ENCODE data around the gene RUFY2.
"Not testable (repeated sequence)": the region's sequence is repeated elsewhere in the genome, so short reads cannot be mapped to it uniquely, and the experiment has no call there.

Gene RUFY2

DNA sequence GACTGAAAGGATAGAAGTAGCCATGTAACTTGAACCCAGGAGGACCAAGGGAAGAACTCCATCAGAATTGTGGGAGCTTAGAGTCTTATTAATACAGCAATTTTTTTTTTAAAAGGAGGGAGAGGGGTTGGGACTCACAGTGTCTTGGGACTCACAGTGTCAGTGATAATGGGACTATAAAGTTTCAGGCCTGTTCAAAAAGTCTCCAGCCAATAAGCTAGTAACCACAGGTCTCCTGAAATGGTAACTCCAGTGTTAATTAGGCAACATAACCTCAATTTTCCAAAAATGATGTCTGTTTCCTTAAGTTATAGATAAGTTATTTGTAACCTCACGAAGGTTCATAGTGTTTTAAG lies 77.6 kb downstream of the RUFY2 start:
- in situ Hi-C loops (cut with HindIII; ENCODE audit: low sequenced_read_pairs) = no loop called here

GRCh38 chr10:68327889-68328786 lies 78.9 kb downstream of the RUFY2 start:
- in situ Hi-C loops (cut with HindIII; ENCODE audit: low sequenced_read_pairs) = no loop called here

- in situ Hi-C loops (cut with HindIII; ENCODE audit: low sequenced_read_pairs) = not testable (repeated sequence)
These were observed 82.7 kb downstream of the RUFY2 start for GRCh38 chr10:68324396-68324795.

DNA sequence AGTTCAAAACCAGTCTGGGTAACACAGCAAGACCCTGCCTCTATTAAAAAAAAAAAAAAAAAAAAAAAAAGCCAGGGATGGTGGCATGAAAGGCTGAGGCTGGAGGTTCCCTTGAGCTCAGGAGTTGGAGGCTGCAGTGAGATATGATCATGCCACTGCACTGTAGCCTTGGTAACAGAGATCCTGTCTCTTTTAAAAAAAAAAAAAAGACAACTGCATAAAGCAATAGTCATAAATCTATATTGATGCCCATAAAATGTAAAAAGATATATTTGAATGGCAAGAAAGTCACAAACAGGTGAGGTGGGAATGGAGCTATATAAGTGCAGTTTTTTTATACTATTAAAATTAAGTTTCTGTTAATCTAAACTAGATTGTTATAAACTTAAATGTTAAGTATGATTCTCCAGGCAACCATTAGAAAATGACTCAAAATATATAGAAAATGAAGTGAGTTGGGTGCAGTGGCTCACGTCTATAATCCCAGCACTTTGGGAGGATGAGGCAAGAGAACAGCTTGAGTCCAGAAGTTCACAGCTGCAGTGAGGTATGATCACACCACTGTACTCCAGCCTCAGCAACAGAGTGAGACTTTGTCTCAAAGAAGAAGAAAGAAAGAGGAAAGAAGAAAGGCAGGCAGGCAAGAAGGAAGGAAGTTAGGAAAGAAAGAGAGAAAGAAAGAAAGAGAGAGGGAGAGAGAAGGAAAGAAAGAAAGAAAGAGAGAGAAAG lies 88.6 kb downstream of the RUFY2 start:
- in situ Hi-C loops (cut with HindIII; ENCODE audit: low sequenced_read_pairs) = no loop called here

GRCh38 chr10:68315582-68315981 lies 91.5 kb downstream of the RUFY2 start:
- in situ Hi-C loops (cut with HindIII; ENCODE audit: low sequenced_read_pairs) = no loop called here

DNA sequence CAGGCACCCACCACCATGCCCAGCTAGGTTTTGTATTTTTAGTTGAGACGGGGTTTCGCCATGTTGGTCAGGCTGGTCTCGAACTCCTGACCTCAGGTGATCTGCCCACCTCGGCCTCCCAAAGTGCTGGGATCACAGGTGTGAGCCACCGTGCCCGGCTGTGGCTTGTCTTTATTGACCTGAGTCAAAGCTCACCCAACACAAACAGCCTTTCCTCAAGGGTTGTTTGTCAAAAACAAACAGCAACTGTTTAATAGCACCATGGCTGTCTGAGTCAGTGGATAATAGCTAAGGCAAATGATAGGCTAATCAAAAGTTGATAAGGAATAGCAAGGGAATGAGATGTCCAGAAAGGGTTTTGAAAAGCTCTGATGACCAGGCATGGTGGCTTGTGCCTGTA lies 92.1 kb downstream of the RUFY2 start:
- in situ Hi-C loops (cut with HindIII; ENCODE audit: low sequenced_read_pairs) = not testable (repeated sequence)

DNA sequence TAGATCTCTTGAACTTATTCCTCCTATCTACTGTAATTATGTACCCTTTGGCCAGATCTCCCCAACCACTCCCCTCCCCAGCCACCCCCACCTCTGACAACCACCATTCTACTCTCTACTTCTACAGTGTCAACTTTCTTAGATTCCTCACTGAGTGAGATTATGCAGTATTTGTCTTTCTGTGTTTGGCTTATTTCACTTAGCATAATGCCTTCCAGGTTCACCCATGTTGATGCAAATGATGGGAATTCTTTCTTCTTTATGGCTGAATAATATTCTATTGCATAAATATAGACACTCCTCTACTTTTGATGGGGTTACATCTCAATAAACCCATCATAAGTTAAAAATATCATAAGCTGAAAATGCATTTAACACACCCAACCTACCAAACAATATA lies 96.5 kb downstream of the RUFY2 start:
- in situ Hi-C loops (cut with HindIII; ENCODE audit: low sequenced_read_pairs) = no loop called here

DNA sequence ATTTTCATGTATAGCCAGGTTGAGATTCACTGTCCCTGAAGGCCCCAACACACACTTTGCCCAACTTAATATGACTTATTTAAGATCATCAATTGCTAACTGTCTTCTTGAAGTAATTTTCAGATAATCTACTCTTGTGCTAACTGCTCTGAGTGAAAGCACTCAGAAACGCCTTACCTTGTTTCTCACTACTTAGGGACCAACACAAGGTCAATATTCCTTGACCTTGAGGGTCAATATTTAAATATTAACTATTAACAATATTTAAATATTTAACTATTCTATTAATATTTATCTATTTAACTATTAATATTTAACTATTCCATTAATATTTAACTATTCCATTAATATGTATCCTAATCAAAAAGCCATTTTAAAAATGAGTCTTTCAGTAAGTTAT lies 101.2 kb downstream of the RUFY2 start:
- in situ Hi-C loops (cut with HindIII; ENCODE audit: low sequenced_read_pairs) = no loop called here

GRCh38 chr10:68303849-68304412 lies 103.1 kb downstream of the RUFY2 start:
- in situ Hi-C loops (cut with HindIII; ENCODE audit: low sequenced_read_pairs) = no loop called here

DNA sequence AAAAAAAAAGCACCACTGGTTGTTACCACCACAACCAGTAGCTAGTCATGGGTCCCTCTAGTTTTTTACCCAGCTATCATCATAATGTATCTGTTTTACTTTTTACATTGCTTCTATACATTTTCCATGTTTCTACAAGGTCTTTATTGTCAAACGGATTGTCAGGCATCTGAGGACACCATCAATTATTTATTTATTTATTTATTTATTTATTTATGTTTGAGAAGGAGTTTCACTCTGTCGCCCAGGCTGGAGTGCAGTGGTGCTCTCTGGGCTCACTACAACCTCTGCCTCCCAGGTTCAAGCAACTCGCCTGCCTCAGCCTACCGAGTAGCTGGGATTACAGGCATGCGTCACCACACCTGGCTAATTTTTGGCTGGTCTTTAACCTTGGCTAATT lies 104.2 kb downstream of the RUFY2 start:
- in situ Hi-C loops (cut with HindIII; ENCODE audit: low sequenced_read_pairs) = no loop called here

- in situ Hi-C loops (cut with HindIII; ENCODE audit: low sequenced_read_pairs) = no loop called here
These were observed 104.6 kb downstream of the RUFY2 start for GRCh38 chr10:68302503-68302823.

GRCh38 chr10:68301790-68302502 lies 105.1 kb downstream of the RUFY2 start:
- in situ Hi-C loops (cut with HindIII; ENCODE audit: low sequenced_read_pairs) = no loop called here

- in situ Hi-C loops (cut with HindIII; ENCODE audit: low sequenced_read_pairs) = no loop called here
These were observed 105.8 kb downstream of the RUFY2 start for GRCh38 chr10:68301301-68301700.

DNA sequence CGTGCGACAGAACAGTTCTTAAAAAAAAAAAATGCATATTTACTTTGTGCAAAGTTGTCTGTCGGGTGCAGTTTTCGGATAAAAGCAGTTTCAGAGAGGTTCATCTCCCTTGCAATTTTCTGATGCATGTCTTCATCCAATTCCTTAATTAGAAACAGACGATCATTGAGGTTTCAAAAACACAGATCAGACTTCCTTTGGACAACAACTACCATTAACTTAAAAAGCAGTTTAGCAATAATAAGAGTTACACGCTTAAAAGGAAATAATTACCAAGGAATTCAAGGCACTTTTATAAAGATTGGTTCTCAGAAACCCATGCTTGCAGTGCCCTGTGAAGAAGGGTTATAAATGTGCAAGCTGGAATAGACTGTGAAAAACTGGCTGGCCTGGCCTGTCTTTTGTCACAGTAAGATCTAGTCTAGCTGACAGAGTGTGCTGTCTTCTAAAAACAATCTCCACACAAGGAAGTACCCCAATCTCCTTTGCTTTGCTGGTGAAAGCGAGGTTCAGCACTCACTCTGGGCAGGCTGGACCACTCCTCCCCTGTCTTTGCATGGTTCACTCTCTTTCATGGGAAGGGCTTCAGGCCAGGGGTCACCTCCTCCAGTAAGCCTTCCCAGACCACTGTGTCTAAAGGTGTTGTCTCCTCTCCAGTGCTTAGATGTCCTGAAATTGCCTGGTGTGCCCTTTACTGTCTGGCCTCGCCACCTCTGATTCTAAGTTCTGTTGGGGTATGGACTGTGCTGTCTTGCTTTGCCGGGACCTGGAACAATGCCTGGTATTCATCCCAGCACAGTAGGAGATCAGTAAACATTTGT lies 110.0 kb downstream of the RUFY2 start:
- in situ Hi-C loops (cut with HindIII; ENCODE audit: low sequenced_read_pairs) = no loop called here
